Epithelial cell of esophagus (primary cell): Measurements from ENCODE around the gene KLHL40.
A peak's percentile ranks its signal among the peaks of the same experiment; 100 is the strongest.

Experiments
- DNase-seq: peaks from one replicate; pipeline ENCODE4 v3.0.0; 2010; ENCODE audit warnings: low read depth
- H3K4me3 ChIP-seq: 2 replicates; pipeline ENCODE4 v1.5.1; 2011; ENCODE audit warnings: mild to moderate bottlenecking, low read length, control low read depth
- TF ChIP-seq, protein P1 (sequence below): IDR thresholded peaks from 2 replicates; pipeline ENCODE4 v1.5.1; 2011; ENCODE audit warnings: low read depth, mild to moderate bottlenecking, low read length, control low read depth, inconsistent platforms; ENCODE audit not compliant: insufficient read depth; ENCODE audit errors: missing control alignments

The KLHL40 gene

DNA sequence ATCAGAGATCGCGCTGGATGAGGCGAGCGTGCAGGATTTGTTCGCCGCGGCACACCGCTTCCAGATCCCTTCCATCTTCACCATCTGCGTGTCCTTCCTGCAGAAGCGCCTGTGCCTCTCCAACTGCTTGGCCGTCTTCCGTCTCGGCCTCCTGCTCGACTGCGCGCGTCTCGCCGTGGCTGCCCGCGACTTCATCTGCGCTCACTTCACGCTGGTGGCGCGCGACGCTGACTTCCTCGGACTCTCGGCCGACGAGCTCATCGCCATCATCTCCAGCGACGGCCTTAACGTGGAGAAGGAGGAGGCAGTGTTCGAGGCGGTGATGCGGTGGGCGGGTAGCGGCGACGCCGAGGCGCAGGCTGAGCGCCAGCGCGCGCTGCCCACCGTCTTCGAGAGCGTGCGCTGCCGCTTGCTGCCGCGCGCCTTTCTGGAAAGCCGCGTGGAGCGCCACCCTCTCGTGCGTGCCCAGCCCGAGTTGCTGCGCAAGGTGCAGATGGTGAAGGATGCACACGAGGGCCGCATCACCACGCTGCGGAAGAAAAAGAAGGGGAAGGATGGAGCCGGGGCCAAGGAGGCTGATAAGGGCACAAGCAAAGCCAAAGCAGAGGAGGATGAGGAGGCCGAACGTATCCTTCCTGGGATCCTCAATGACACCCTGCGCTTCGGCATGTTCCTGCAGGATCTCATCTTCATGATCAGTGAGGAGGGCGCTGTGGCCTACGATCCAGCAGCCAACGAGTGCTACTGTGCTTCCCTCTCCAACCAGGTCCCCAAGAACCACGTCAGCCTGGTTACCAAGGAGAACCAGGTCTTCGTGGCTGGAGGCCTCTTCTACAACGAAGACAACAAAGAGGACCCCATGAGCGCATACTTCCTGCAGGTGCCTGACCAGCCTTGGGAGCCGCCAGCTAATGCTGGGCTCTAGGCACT, 819 bp downstream of the KLHL40 start:
- peak; percentile 25 for DNase-seq
- TF ChIP-seq, protein P1, sequence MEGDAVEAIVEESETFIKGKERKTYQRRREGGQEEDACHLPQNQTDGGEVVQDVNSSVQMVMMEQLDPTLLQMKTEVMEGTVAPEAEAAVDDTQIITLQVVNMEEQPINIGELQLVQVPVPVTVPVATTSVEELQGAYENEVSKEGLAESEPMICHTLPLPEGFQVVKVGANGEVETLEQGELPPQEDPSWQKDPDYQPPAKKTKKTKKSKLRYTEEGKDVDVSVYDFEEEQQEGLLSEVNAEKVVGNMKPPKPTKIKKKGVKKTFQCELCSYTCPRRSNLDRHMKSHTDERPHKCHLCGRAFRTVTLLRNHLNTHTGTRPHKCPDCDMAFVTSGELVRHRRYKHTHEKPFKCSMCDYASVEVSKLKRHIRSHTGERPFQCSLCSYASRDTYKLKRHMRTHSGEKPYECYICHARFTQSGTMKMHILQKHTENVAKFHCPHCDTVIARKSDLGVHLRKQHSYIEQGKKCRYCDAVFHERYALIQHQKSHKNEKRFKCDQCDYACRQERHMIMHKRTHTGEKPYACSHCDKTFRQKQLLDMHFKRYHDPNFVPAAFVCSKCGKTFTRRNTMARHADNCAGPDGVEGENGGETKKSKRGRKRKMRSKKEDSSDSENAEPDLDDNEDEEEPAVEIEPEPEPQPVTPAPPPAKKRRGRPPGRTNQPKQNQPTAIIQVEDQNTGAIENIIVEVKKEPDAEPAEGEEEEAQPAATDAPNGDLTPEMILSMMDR, result no peak
- H3K4me3 ChIP-seq, result no peak overlapping the region

GRCh38 chr3:42686832-42687650, 1.7 kb downstream of the KLHL40 start:
- no peak for DNase-seq
- no peak overlapping the region for H3K4me3 ChIP-seq
- TF ChIP-seq, protein P1, result no peak

DNA sequence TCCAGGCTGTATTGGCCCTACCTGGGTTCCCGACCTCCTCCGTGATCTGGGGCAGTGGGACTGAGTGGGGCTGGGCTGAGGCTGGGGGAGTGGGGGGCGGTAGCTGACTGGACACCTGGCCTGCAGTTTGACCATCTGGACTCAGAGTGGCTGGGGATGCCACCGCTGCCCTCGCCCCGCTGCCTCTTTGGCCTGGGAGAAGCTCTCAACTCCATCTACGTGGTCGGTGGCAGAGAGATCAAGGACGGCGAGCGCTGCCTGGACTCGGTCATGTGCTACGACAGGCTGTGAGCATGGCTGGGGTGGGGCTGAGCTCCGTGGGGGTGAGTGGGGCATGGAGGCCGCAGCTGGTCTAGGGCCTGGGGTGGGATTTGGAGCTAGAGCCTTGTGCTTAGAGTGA, 2.7 kb downstream of the KLHL40 start:
- TF ChIP-seq, protein P1, result no peak
- no peak overlapping the region for H3K4me3 ChIP-seq
- no peak for DNase-seq

GRCh38 chr3:42688487-42689420, 3.4 kb downstream of the KLHL40 start:
- TF ChIP-seq, protein P1, result no peak
- no peak overlapping the region for H3K4me3 ChIP-seq
- DNase-seq, result no peak

- TF ChIP-seq, protein P1, result no peak
Measured at GRCh38 chr3:42689421-42690014, 4.2 kb downstream of the KLHL40 start.

DNA sequence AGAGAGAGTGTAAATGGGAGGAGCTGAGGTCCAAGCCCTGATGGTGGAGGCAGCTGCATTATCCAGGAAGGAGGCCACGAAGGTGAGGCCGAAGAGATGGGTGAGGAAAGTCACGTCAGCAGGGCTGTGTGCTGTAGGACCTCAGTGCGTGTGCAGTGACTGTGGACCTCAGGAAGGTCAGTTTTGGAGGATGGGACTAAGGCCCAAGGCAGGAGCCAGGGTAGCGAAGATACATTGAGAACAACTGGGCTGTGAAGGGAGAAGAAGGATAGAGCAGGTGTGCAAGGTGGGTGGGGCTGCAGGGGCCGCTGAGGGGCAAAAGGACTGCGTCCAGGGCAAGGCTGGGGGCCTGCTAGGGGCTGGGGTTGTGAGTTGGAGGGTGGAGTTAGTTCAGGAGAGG, 4.9 kb downstream of the KLHL40 start:
- DNase-seq, result no peak
- H3K4me3 ChIP-seq, result no peak overlapping the region
- TF ChIP-seq, protein P1, result no peak

More at GRCh38 chr3:42689421-42690014, 4.2 kb downstream of the KLHL40 start:
- H3K4me3 ChIP-seq, result no peak overlapping the region
- no peak for DNase-seq
